Caco-2 (cell line): ENCODE data around the gene FAM135A. TPM values are rescaled to one million over a fixed set of nuclear protein-coding genes. Genes with fewer than 3 reads are reported as not detected.
A peak's percentile ranks its signal among the peaks of the same experiment; 100 is the strongest.
"Not testable (repeated sequence)": the region's sequence is repeated elsewhere in the genome, so short reads cannot be mapped to it uniquely, and the experiment has no call there.

ENCODE experiments used
- BruUV-seq: library from RNA; stranded (reverse); fragments of 400-500 nt; replicated peaks from 2 replicates; lab custom pipeline; 2021; lab: Mats Ljungman, UMichigan
- CTCF ChIA-PET: fragments of 300-600 bp; sonication (Branson Sonifier 250); formaldehyde crosslinking; loops from one replicate; lab custom pipeline; 2022; ENCODE audit warnings: antibody characterized with exemption; lab: Charles Lee
- POLR2A ChIA-PET: fragments of 300-600 bp; sonication (Branson Sonifier 250); formaldehyde crosslinking; loops from one replicate; lab custom pipeline; 2022; ENCODE audit warnings: antibody characterized with exemption; lab: Charles Lee
- DNase-seq, 2 experiments: peaks; one replicate each; pipeline versions ENCODE4 v3.0.0 to v3.0.0-alpha.2; 2020 to 2022
- H3K27me3 ChIP-seq: replicated peaks from 2 replicates; pipeline ENCODE4 v1.6.0; 2011; ENCODE audit warnings: low read length; ENCODE audit not compliant: control insufficient read depth, insufficient read depth
- H3K36me3 ChIP-seq: 2 replicates; pipeline ENCODE4 v1.5.1; 2011; ENCODE audit warnings: low read length; ENCODE audit not compliant: control insufficient read depth, insufficient read depth
- H3K4me1 ChIP-seq: fragments of 250-450 bp; sonication (Bioruptor Pico); 2 replicates; pipeline ENCODE4 v1.5.1; 2020; ENCODE audit warnings: mild to moderate bottlenecking
- H3K4me3 ChIP-seq: 2 replicates; pipeline ENCODE4 v1.5.1; 2011; ENCODE audit warnings: low read depth, mild to moderate bottlenecking, control low read depth, low read length
- H3K9me3 ChIP-seq: fragments of 250-450 bp; sonication (Bioruptor Pico); 2 replicates; pipeline ENCODE4 v1.5.1; 2020; ENCODE audit warnings: mild to moderate bottlenecking, moderate library complexity
- H3K27ac Mint-ChIP-seq: one replicate; pipeline ENCODE4 v1.8.0; 2022; ENCODE audit warnings: mixed read lengths; ENCODE audit not compliant: unreplicated experiment
- H3K27me3 Mint-ChIP-seq: one replicate; pipeline ENCODE4 v1.8.0; 2022; ENCODE audit warnings: mixed read lengths; ENCODE audit not compliant: insufficient read depth, unreplicated experiment
- H3K36me3 Mint-ChIP-seq: one replicate; pipeline ENCODE4 v1.8.0; 2022; ENCODE audit warnings: mild to moderate bottlenecking, mixed read lengths; ENCODE audit not compliant: insufficient read depth, unreplicated experiment
- H3K4me1 Mint-ChIP-seq: one replicate; pipeline ENCODE4 v1.8.0; 2022; ENCODE audit warnings: low read depth, mixed read lengths; ENCODE audit not compliant: unreplicated experiment
- H3K4me3 Mint-ChIP-seq: one replicate; pipeline ENCODE4 v1.8.0; 2022; ENCODE audit warnings: mild to moderate bottlenecking, moderate library complexity, mixed read lengths; ENCODE audit not compliant: unreplicated experiment
- H3K9me3 Mint-ChIP-seq: one replicate; pipeline ENCODE4 v1.8.0; 2022; ENCODE audit warnings: mixed read lengths; ENCODE audit not compliant: unreplicated experiment
- intact Hi-C: fragments of 100-400 bp; cut with micrococcal nuclease; formaldehyde crosslinking; loops from one replicate; pipeline ENCODE4 v1.10.0; 2022; ENCODE audit not compliant: unreplicated experiment
- total RNA-seq: library from RNA; stranded (reverse); gene quantifications from 2 replicates; pipeline ENCODE4 v1.2.3, GENCODE V29; 2022
- TF ChIP-seq, protein P1 (sequence below), 2 experiments: fragments of 200-600 bp in 1 of 2; IDR thresholded peaks; 1 replicate in 1 of 2; 2 replicates in 1 of 2; pipeline versions ENCODE4 v1.5.1 to v1.8.0; 2011 to 2022; ENCODE audit warnings: antibody characterized with exemption in 1 of 2, control low read depth in 1 of 2, inconsistent platforms in 1 of 2, low read depth in 1 of 2, low read length in 1 of 2, mild to moderate bottlenecking in 1 of 2, moderate library complexity in 1 of 2; ENCODE audit not compliant: insufficient read depth in 1 of 2, severe bottlenecking in 1 of 2, unreplicated experiment in 1 of 2

The FAM135A gene
- total RNA-seq, 1 experiment from 2014 or later = 18.7 TPM

GRCh38 chr6:70549327-70549726, 136.0 kb downstream of the FAM135A start:
- intact Hi-C loops = no loop called here
- TF ChIP-seq, protein P1, sequence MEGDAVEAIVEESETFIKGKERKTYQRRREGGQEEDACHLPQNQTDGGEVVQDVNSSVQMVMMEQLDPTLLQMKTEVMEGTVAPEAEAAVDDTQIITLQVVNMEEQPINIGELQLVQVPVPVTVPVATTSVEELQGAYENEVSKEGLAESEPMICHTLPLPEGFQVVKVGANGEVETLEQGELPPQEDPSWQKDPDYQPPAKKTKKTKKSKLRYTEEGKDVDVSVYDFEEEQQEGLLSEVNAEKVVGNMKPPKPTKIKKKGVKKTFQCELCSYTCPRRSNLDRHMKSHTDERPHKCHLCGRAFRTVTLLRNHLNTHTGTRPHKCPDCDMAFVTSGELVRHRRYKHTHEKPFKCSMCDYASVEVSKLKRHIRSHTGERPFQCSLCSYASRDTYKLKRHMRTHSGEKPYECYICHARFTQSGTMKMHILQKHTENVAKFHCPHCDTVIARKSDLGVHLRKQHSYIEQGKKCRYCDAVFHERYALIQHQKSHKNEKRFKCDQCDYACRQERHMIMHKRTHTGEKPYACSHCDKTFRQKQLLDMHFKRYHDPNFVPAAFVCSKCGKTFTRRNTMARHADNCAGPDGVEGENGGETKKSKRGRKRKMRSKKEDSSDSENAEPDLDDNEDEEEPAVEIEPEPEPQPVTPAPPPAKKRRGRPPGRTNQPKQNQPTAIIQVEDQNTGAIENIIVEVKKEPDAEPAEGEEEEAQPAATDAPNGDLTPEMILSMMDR (IDR thresholded peaks at IDR 0.05; ENCODE audit: insufficient read depth in 1 of 2, low read depth in 1 of 2, low read length in 1 of 2, severe bottlenecking in 1 of 2, unreplicated experiment in 1 of 2) = no peak
- Histone ChIP-seq H3K4me1 (no peaks in the 10 kb centered on the region), H3K36me3 (no peaks in the 10 kb centered on the region), H3K9me3 (no peaks in the 10 kb centered on the region), H3K27me3 (no peaks in the 10 kb centered on the region), H3K4me3 (no peak overlapping the region)
- CTCF ChIA-PET = no interaction called here
- no peak overlapping the region for H3K4me3 Mint-ChIP-seq
- H3K4me1 Mint-ChIP-seq = no peaks in the 10 kb centered on the region
- H3K27ac Mint-ChIP-seq = no peak overlapping the region
- BruUV-seq = no TSS peak
- H3K27me3 Mint-ChIP-seq = no peaks in the 10 kb centered on the region
- POLR2A ChIA-PET = no interaction called here
- no peak for DNase-seq
- no peaks in the 10 kb centered on the region for H3K36me3 Mint-ChIP-seq
- H3K9me3 Mint-ChIP-seq = no peaks in the 10 kb centered on the region

- no TSS peak for BruUV-seq
- no peaks in the 10 kb centered on the region for H3K9me3 Mint-ChIP-seq
- no peaks in the 10 kb centered on the region for H3K4me1 Mint-ChIP-seq
- Histone ChIP-seq H3K4me1 (no peaks in the 10 kb centered on the region), H3K9me3 (no peaks in the 10 kb centered on the region), H3K36me3 (no peaks in the 10 kb centered on the region), H3K27me3 (no peaks in the 10 kb centered on the region), H3K4me3 (no peak overlapping the region)
- H3K4me3 Mint-ChIP-seq = no peak overlapping the region
- CTCF ChIA-PET = no interaction called here
- no peaks in the 10 kb centered on the region for H3K27me3 Mint-ChIP-seq
- TF ChIP-seq, protein P1 (IDR thresholded peaks at IDR 0.05; ENCODE audit: insufficient read depth in 1 of 2, low read depth in 1 of 2, low read length in 1 of 2, severe bottlenecking in 1 of 2, unreplicated experiment in 1 of 2) = peak in 1 of 2 experiments; percentile 16
- intact Hi-C loops = loop anchor here (1.0 to 2.0 kb wide), 2 partner anchors 135 to 461 kb away; no protein-coding TSS in a partner anchor
- no peaks in the 10 kb centered on the region for H3K36me3 Mint-ChIP-seq
- no peak overlapping the region for H3K27ac Mint-ChIP-seq
- peak in 1 of 2 experiments; percentile 9 for DNase-seq
- POLR2A ChIA-PET = no interaction called here
Measured at GRCh38 chr6:70551566-70551965, 138.3 kb downstream of the FAM135A start.

GRCh38 chr6:70552286-70552940, 139.1 kb downstream of the FAM135A start:
- H3K4me3 Mint-ChIP-seq, H3K4me1 ChIP-seq, BruUV-seq, H3K36me3 Mint-ChIP-seq, H3K27me3 Mint-ChIP-seq, CTCF ChIA-PET, H3K36me3 ChIP-seq, H3K27ac Mint-ChIP-seq, H3K4me1 Mint-ChIP-seq, H3K9me3 Mint-ChIP-seq, H3K9me3 ChIP-seq, intact Hi-C loops, POLR2A ChIA-PET, H3K4me3 ChIP-seq, DNase-seq, H3K27me3 ChIP-seq: not testable (repeated sequence)
